ENCODE measurements around the gene ARHGAP44.
A peak's percentile ranks its signal among the peaks of the same experiment; 100 is the strongest.

The ARHGAP44 gene

DNA sequence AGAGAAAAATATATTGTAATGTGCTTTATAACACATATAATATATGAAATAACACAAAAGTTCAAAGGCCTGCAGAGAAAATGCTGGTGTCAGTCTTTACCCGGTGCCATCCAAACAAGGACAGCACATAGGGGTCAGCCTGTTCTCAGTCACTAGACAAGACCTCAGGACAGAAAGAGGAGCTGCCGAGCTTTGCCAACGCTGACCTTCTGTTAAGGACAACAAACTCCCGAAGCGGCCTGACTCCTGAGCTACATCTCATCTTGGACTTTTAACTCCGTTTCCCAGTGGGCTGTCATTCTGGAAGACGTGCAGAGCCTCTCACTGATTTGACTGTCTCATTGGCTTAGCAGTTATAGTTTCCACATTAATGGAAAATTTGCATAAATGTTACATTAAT is 221.7 kb downstream of the ARHGAP44 start:
- H3K9me3 Mint-ChIP-seq = no peaks in the 10 kb centered on the region
- peaks cover 71% of the 10 kb centered on the region for H3K36me3 Mint-ChIP-seq (ENCODE audit: low read depth)
- H3K27ac Mint-ChIP-seq = no peak overlapping the region
- TF ChIP-seq CTCF (IDR thresholded peaks at IDR 0.05; ENCODE audit: unreplicated experiment in 3 of 3) = no peak
- no peaks in the 10 kb centered on the region for H3K27me3 Mint-ChIP-seq (ENCODE audit: low read depth)
- H3K4me1 Mint-ChIP-seq = no peaks in the 10 kb centered on the region
- H3K4me3 Mint-ChIP-seq = no peak overlapping the region

DNA sequence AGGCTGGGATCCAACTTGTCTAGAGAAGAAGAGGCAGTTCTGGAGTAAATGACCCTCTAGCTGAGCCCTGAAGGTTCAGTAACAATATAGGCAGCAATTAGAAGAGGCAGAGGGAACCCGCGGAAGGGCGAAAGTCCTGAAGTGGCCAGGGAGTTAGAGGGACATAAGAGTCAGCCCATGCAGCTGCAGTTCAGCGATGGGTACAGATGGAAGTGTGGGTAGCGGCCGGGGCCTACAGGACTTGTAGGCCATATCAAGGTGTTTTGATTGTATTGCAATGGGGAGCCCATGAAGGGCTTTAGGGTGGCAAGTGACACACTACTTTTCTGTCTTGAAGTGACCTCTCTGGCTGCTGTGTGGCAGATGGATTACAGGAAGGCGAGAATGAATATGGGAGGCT is 225.5 kb downstream of the ARHGAP44 start:
- peaks cover 12% of the 10 kb centered on the region for H3K4me1 Mint-ChIP-seq
- TF ChIP-seq CTCF (IDR thresholded peaks at IDR 0.05; ENCODE audit: unreplicated experiment in 3 of 3) = no peak
- no peaks in the 10 kb centered on the region for H3K9me3 Mint-ChIP-seq
- peaks cover 50% of the 10 kb centered on the region for H3K36me3 Mint-ChIP-seq (ENCODE audit: low read depth)
- H3K27me3 Mint-ChIP-seq (ENCODE audit: low read depth) = no peaks in the 10 kb centered on the region
- peak overlapping the region; percentile 74 to 98 (median 92) for H3K4me3 Mint-ChIP-seq
- no peak overlapping the region for H3K27ac Mint-ChIP-seq

DNA sequence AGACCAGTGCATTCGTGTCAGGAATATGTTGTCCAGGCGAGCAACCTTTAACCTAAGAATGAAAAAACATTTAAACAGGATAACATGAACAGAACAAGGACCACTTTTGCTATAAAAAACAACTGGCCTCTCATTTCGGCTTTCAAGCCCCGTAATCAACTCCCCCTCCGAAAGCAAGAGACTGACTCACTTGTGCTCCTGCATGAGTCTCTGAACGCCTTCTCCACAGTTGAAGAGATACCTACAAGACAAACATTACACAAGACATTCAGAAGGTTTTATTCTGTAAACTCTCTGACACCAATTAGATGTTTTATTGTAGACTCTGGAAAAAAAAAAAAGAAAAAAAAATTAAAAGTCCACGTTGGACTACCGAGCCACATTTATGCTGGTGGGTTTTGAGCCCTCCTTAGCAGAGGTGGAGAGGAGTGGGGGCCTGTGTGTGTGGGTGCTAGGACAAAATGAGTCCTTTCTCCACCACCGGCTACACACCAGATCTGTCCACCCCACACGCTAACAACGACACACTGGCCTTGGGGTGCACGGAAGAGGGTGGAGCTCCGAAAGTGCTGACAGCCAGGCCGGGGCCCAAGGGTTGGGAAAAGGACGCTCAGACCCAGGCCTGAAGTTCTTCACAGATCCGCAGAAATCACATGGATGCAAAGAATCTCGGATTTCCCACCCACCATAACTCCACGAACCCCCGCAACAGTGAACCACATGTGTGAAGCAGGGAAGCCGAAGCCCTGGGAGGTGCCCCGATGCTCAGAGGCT is 227.8 kb downstream of the ARHGAP44 start:
- no peak for TF ChIP-seq CTCF (IDR thresholded peaks at IDR 0.05; ENCODE audit: unreplicated experiment in 3 of 3)
- Mint-ChIP-seq H3K36me3 (ENCODE audit: low read depth) (peaks cover 36% of the 10 kb centered on the region), H3K9me3 (no peaks in the 10 kb centered on the region), H3K27me3 (ENCODE audit: low read depth) (no peaks in the 10 kb centered on the region), H3K4me3 (peak overlapping the region; percentile 92 to 99 (median 98)), H3K27ac (peak overlapping the region in 2 of 3 experiments; percentile 79 to 98), H3K4me1 (peaks cover 12% of the 10 kb centered on the region)

GRCh38 chr17:13017655-13018459 is 228.6 kb downstream of the ARHGAP44 start, which contains the start of gene ELAC2:
TSS of gene ELAC2 (minus strand) at chr17:13018027. CDS start at chr17:13017947, 80 bp downstream.
- Mint-ChIP-seq H3K4me1 (peaks cover 12% of the 10 kb centered on the region), H3K9me3 (no peaks in the 10 kb centered on the region), H3K4me3 (peak within 1 kb of the TSS; percentile 92 to 99 (median 98)), H3K36me3 (ENCODE audit: low read depth) (peaks cover 28% of the 10 kb centered on the region), H3K27ac (peak within 1 kb of the TSS; percentile 95 to 99 (median 98)), H3K27me3 (ENCODE audit: low read depth) (no peaks in the 10 kb centered on the region)
- no peak for TF ChIP-seq CTCF (IDR thresholded peaks at IDR 0.05; ENCODE audit: unreplicated experiment in 3 of 3)

DNA sequence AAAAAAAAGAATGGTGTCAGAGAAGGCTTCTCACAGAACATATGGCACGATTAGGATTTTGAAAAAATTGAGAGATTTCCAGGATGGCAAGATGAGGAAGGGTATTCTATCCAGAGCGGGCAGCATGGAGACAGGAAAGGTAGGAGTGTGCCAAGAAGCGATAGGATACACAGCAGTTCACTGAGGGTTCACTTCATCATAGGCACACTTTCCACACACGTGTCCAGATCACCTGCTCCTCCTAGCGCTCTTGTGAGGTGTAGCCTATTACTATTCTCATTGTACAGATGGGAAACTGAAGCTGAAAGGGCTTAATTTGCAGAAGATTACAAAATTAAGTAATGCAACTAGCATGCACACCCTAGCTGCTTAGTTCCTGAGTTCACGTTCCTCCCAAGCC is 234.7 kb downstream of the ARHGAP44 start:
- H3K4me3 Mint-ChIP-seq = no peak overlapping the region
- no peak overlapping the region for H3K27ac Mint-ChIP-seq
- TF ChIP-seq CTCF (IDR thresholded peaks at IDR 0.05; ENCODE audit: unreplicated experiment in 3 of 3) = no peak
- peaks cover 12% of the 10 kb centered on the region for H3K27me3 Mint-ChIP-seq (ENCODE audit: low read depth)
- H3K36me3 Mint-ChIP-seq (ENCODE audit: low read depth) = no peaks in the 10 kb centered on the region
- H3K4me1 Mint-ChIP-seq = no peaks in the 10 kb centered on the region
- H3K9me3 Mint-ChIP-seq = no peaks in the 10 kb centered on the region

All from nephron (organoid).